Suprapubic skin (tissue), 3 donors: ENCODE data around the gene CEACAM16.

Experiments
- EP300 ChIP-seq: sonication (generic); formaldehyde crosslinking; IDR thresholded peaks from one replicate; pipeline ENCODE4 v1.6.1; 2017; ENCODE audit warnings: antibody characterized with exemption
- POLR2A ChIP-seq, 2 donors: fragments of 450-650 bp; IDR thresholded peaks; one replicate each; pipeline ENCODE4 v1.6.1; 2017; ENCODE audit warnings: antibody characterized with exemption in 2 of 2, mild to moderate bottlenecking in 2 of 2, moderate library complexity in 2 of 2
- TF ChIP-seq, protein P1 (sequence below), 2 donors: fragments of 200-600 bp in 1 of 2; fragments of 450-650 bp in 1 of 2; sonication (generic) in 1 of 2; IDR thresholded peaks; one replicate each; pipeline ENCODE4 v1.5.1; 2016 to 2019; ENCODE audit warnings: antibody characterized with exemption in 2 of 2, mild to moderate bottlenecking in 1 of 2, moderate library complexity in 1 of 2

DNA sequence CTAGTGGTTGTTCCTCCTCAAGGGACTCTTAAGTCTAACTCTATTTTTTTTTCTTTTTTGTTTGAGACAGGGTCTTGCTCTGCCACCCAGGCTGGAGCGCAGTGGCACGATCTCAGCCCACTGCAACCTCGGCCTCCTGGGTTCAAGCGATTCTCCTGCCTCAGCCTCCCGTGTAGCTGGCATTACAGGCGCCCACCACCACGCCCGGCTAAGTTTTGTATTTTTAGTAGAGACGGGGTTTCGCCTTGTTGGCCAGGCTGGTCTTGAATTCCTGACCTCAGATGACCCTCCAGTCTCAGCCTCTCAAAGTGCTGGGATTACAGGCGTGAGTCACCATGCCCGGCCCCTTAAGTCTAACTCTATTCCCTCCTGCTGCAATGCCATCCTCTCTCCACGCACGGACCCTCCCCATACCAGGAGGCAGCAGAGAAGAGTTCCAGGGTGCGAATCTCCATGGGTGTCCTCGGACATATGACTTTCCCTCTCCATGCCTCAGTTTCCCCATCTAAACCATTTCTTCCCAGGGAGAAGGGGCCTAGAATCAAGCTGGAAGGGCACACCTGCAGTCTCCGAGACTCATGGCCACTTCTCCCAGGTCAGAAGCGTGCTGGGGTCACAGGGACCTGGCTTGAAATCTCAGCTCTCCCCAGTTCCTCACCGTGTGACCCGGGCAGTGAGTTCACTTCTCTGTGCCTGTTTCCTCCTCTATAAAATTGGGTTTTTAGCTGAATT is 43.5 kb downstream of the CEACAM16 start:
- TF ChIP-seq POLR2A (IDR thresholded peaks at IDR 0.05) (no peak), EP300 (no peak)
- TF ChIP-seq, protein P1, sequence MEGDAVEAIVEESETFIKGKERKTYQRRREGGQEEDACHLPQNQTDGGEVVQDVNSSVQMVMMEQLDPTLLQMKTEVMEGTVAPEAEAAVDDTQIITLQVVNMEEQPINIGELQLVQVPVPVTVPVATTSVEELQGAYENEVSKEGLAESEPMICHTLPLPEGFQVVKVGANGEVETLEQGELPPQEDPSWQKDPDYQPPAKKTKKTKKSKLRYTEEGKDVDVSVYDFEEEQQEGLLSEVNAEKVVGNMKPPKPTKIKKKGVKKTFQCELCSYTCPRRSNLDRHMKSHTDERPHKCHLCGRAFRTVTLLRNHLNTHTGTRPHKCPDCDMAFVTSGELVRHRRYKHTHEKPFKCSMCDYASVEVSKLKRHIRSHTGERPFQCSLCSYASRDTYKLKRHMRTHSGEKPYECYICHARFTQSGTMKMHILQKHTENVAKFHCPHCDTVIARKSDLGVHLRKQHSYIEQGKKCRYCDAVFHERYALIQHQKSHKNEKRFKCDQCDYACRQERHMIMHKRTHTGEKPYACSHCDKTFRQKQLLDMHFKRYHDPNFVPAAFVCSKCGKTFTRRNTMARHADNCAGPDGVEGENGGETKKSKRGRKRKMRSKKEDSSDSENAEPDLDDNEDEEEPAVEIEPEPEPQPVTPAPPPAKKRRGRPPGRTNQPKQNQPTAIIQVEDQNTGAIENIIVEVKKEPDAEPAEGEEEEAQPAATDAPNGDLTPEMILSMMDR (IDR thresholded peaks at IDR 0.05): no peak
